ENCODE results near the gene GRIK5. TPM values are rescaled to one million over a fixed set of nuclear protein-coding genes. Genes with fewer than 3 reads are reported as not detected.

The GRIK5 gene
- total RNA-seq, 1 experiment from 2014 or later: 43.1 TPM

DNA sequence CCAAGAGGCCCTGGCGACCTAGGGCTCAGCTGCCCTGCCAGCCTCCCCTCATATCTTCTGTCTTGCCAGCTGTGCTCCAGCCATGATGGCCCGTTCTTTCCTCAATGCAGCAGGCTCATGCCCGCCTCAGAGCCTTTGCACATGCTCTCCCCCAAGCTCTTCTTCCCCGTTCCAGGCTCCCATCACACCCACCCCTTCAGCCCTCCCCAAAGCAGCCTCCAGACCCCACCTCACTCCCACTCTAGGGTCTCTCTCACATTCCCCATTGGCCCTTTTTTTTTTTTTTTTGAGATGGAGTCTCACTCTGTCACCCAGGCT is 46.1 kb downstream of the GRIK5 start:
- Histone ChIP-seq H3K9ac (ENCODE audit: extremely low read depth, insufficient read length, low read length) (no peak overlapping the region), H3K14ac (ENCODE audit: insufficient read depth, low read length) (no peak overlapping the region), H3K23me2 (ENCODE audit: insufficient read length, low read depth, low read length, poor library complexity, severe bottlenecking) (no peaks in the 10 kb centered on the region), H4K91ac (ENCODE audit: insufficient read length, low read depth, low read length) (no peak overlapping the region), H3K4me1 (ENCODE audit: insufficient read depth, low read length) (no peaks in the 10 kb centered on the region), H3T11ph (ENCODE audit: low read length) (no peak overlapping the region), H2BK120ac (ENCODE audit: low read depth, low read length, poor library complexity, severe bottlenecking) (no peak overlapping the region), H3K27me3 (ENCODE audit: insufficient read depth, low read length) (no peaks in the 10 kb centered on the region), H3K56ac (ENCODE audit: insufficient read length, low read depth, low read length) (no peak overlapping the region), H3K4ac (ENCODE audit: low read depth, low read length) (no peak overlapping the region), H4K20me1 (ENCODE audit: control insufficient read depth, insufficient read depth, insufficient read length) (no peaks in the 10 kb centered on the region), H2BK5ac (ENCODE audit: insufficient read length, low read length) (no peak overlapping the region), H2AK5ac (ENCODE audit: insufficient read length, low read length) (no peak overlapping the region), H2BK20ac (ENCODE audit: low read depth, low read length, poor library complexity, severe bottlenecking) (no peak overlapping the region), H3K79me1 (ENCODE audit: insufficient read depth, low read depth, low read length, poor library complexity, severe bottlenecking) (no peaks in the 10 kb centered on the region), H3K23ac (ENCODE audit: insufficient read length, low read depth, low read length) (no peak overlapping the region), H3K27ac (ENCODE audit: insufficient read length, low read depth, low read length) (no peak overlapping the region), H4K5ac (ENCODE audit: insufficient read length, low read depth, low read length) (no peak overlapping the region), H3K18ac (ENCODE audit: insufficient read length, low read depth, low read length) (no peak overlapping the region), H3K79me2 (ENCODE audit: insufficient read depth, low read length) (no peaks in the 10 kb centered on the region), H2BK12ac (ENCODE audit: insufficient read length, low read depth, low read length) (no peak overlapping the region), H3K9me3 (ENCODE audit: control insufficient read depth, low read depth, low read length) (no peaks in the 10 kb centered on the region), H4K8ac (replicated peaks; ENCODE audit: insufficient read length, low read depth, low read length) (no peak overlapping the region), H2BK15ac (ENCODE audit: low read depth, low read length) (no peak overlapping the region), H3K4me2 (ENCODE audit: insufficient read depth, insufficient read length, low read length) (no peak overlapping the region), H2AFZ (ENCODE audit: low read length) (no peak overlapping the region)
- H3K9me3 Mint-ChIP-seq: no peaks in the 10 kb centered on the region
- WGBS (ENCODE audit: extremely low coverage, insufficient read length, low lambda C conversion rate): no CpG with 5 or more reads among the region's 4 CpGs
- H3K27me3 Mint-ChIP-seq (ENCODE audit: low read depth): no peaks in the 10 kb centered on the region; the same call in 1 of the 2 replicates
- TF ChIP-seq, protein P1, sequence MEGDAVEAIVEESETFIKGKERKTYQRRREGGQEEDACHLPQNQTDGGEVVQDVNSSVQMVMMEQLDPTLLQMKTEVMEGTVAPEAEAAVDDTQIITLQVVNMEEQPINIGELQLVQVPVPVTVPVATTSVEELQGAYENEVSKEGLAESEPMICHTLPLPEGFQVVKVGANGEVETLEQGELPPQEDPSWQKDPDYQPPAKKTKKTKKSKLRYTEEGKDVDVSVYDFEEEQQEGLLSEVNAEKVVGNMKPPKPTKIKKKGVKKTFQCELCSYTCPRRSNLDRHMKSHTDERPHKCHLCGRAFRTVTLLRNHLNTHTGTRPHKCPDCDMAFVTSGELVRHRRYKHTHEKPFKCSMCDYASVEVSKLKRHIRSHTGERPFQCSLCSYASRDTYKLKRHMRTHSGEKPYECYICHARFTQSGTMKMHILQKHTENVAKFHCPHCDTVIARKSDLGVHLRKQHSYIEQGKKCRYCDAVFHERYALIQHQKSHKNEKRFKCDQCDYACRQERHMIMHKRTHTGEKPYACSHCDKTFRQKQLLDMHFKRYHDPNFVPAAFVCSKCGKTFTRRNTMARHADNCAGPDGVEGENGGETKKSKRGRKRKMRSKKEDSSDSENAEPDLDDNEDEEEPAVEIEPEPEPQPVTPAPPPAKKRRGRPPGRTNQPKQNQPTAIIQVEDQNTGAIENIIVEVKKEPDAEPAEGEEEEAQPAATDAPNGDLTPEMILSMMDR (conservative IDR thresholded peaks at IDR 0.05): 0 out of 3 replicates have a peak, but pooled peaks have one; percentile 6
- DNase-seq: no peak
- H3K4me3 Mint-ChIP-seq: no peak overlapping the region
- H3K36me3 Mint-ChIP-seq (ENCODE audit: insufficient read depth in 1 of 3, low read depth in 3 of 3): peaks cover 32 to 60% (median 51%) of the 10 kb centered on the region in 3 experiments; a peak in 6 of 7 replicates
- peaks cover 7 to 10% of the 10 kb centered on the region in 2 experiments for H3K4me1 Mint-ChIP-seq
- peak overlapping the region; percentile 28 to 92 (median 68); a peak in 5 of 7 replicates for H3K27ac Mint-ChIP-seq

Measured in H9 (cell line).